ENCODE data around the gene SIT1.

DNA sequence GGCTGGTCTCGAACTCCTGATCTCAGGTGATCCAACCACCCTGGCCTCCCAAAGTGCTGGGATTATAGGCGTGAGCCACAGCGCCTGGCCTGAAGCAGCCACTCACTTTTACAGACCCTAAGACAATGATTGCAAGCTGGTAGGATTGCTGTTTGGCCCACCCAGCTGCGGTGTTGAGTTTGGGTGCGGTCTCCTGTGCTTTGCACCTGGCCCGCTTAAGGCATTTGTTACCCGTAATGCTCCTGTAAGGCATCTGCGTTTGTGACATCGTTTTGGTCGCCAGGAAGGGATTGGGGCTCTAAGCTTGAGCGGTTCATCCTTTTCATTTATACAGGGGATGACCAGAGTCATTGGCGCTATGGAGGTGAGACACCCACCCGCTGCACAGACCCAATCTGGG, 24.5 kb upstream of the SIT1 start:
- TF ChIP-seq, protein P1, sequence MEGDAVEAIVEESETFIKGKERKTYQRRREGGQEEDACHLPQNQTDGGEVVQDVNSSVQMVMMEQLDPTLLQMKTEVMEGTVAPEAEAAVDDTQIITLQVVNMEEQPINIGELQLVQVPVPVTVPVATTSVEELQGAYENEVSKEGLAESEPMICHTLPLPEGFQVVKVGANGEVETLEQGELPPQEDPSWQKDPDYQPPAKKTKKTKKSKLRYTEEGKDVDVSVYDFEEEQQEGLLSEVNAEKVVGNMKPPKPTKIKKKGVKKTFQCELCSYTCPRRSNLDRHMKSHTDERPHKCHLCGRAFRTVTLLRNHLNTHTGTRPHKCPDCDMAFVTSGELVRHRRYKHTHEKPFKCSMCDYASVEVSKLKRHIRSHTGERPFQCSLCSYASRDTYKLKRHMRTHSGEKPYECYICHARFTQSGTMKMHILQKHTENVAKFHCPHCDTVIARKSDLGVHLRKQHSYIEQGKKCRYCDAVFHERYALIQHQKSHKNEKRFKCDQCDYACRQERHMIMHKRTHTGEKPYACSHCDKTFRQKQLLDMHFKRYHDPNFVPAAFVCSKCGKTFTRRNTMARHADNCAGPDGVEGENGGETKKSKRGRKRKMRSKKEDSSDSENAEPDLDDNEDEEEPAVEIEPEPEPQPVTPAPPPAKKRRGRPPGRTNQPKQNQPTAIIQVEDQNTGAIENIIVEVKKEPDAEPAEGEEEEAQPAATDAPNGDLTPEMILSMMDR (IDR thresholded peaks at IDR 0.05 in 8 of 11, conservative IDR thresholded peaks at IDR 0.05 in 3 of 11), result no peak
- TF ChIP-seq POLR2AphosphoS5 (IDR thresholded peaks at IDR 0.05), result no peak

All from spleen (tissue), 7 donors.